BJ (cell line): ENCODE results near the gene COPS9. TPM values are rescaled to one million over a fixed set of nuclear protein-coding genes. Genes with fewer than 3 reads are reported as not detected.

ENCODE experiments used
- CTCF ChIA-PET: fragments of 350-600 bp; formaldehyde crosslinking; extraction: SDS; loops from one replicate; lab custom pipeline; 2021; ENCODE audit warnings: antibody characterized with exemption, inconsistent platforms; lab: Yijun Ruan, JAX
- POLR2A ChIA-PET: fragments of 300-600 bp; sonication (Branson Sonifier 250); formaldehyde crosslinking; extraction: SDS; loops from one replicate; lab custom pipeline; 2021; ENCODE audit warnings: antibody characterized with exemption; lab: Charles Lee
- DNase-seq: peaks from one replicate; pipeline ENCODE4 v3.0.0-alpha.2; 2011; ENCODE audit warnings: low read depth
- H3K27me3 ChIP-seq: 2 replicates; pipeline ENCODE4 v1.6.0; 2011; ENCODE audit warnings: low read length; ENCODE audit not compliant: control insufficient read depth, insufficient read depth
- H3K36me3 ChIP-seq: 2 replicates; pipeline ENCODE4 v1.5.1; 2011; ENCODE audit warnings: low read length; ENCODE audit not compliant: control insufficient read depth, insufficient read depth
- H3K4me3 ChIP-seq: 2 replicates; pipeline ENCODE4 v1.5.1; 2011; ENCODE audit warnings: low read depth, mild to moderate bottlenecking, control low read depth, low read length
- polyA plus RNA-seq: library from polyadenylated mRNA; depleted of rRNA; stranded (reverse); fragments of >200 nt; gene quantifications from 2 replicates; pipeline ENCODE4 v1.2.3, GENCODE V29; 2011
- TF ChIP-seq, protein P1 (sequence below): IDR thresholded peaks from 2 replicates; pipeline ENCODE4 v1.5.1; 2011; ENCODE audit warnings: low read depth, mild to moderate bottlenecking, control low read depth, inconsistent platforms, low read length, moderate library complexity; ENCODE audit not compliant: insufficient read depth

Gene COPS9
- polyA plus RNA-seq, 1 experiment = 334 TPM

- Histone ChIP-seq H3K36me3 (no peaks in the 10 kb centered on the region), H3K27me3 (no peaks in the 10 kb centered on the region), H3K4me3 (no peak overlapping the region)
- CTCF ChIA-PET = no interaction called here
- TF ChIP-seq, protein P1, sequence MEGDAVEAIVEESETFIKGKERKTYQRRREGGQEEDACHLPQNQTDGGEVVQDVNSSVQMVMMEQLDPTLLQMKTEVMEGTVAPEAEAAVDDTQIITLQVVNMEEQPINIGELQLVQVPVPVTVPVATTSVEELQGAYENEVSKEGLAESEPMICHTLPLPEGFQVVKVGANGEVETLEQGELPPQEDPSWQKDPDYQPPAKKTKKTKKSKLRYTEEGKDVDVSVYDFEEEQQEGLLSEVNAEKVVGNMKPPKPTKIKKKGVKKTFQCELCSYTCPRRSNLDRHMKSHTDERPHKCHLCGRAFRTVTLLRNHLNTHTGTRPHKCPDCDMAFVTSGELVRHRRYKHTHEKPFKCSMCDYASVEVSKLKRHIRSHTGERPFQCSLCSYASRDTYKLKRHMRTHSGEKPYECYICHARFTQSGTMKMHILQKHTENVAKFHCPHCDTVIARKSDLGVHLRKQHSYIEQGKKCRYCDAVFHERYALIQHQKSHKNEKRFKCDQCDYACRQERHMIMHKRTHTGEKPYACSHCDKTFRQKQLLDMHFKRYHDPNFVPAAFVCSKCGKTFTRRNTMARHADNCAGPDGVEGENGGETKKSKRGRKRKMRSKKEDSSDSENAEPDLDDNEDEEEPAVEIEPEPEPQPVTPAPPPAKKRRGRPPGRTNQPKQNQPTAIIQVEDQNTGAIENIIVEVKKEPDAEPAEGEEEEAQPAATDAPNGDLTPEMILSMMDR = no peak
- POLR2A ChIA-PET = no interaction called here
- DNase-seq = no peak
Observed at GRCh38 chr2:240163844-240164574, 27.9 kb upstream of the COPS9 start.

DNA sequence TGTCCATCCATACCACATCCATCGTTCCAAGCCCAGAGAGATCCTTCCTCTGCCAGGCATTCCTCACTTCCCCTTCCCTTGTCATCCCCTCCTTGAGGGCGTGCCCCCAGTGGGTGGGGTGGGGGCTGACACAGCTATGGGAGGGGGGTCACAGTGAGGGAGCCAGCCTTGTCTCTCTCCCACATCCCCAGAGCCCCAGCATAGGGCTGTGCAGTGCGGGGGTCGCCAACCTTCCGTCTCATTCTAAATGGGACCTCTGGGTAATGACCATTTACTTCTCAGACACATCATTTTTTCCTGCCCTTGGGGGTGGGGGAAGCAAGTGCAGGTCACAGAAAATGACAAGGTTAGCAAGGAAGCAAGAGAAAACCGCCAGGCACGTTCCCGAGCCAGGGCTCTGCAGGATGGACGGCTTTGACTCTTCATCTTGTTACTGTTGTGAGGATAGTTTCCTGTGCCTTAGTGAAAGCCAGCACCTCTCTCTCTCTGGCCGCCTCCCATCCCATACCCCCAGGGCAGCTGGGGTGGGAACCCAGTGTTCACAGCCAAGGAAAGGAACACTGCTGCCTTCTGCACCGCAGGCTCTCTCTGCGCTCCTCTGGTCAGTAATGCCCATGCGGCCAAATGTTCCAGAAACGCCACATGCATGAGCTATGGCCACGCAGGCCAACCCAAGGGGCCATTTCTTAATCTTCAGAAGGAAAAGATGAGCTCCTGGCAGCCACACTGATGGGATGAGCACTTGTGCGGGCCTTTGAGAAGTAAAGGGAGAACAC is 27.0 kb upstream of the COPS9 start:
- H3K36me3 ChIP-seq = no peaks in the 10 kb centered on the region
- TF ChIP-seq, protein P1 = no peak
- H3K4me3 ChIP-seq = no peak overlapping the region
- ChIA-PET CTCF (no interaction called here), POLR2A (no interaction called here)
- DNase-seq = no peak
- H3K27me3 ChIP-seq = no peaks in the 10 kb centered on the region

DNA sequence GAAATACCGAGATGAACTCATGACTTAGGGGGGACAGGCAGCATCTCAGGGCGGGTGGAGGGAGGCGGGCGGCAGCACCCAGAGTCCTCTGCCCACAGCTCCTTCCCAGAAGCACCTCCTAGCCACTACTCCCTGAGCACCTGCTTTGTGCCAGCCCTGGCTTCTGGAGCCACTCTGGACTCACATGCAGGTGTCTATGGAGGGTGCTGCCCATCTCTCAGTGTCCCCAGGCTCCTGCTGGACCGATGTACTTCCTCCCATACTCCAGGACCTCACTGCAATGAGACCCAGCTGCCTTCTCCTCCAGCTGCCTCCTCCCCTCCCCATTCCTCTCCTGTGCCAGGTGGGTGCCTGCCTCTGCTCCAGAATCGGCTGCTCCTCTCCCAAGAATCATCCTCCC is 26.4 kb upstream of the COPS9 start:
- POLR2A ChIA-PET = no interaction called here
- DNase-seq = no peak
- CTCF ChIA-PET = no interaction called here
- no peaks in the 10 kb centered on the region for H3K36me3 ChIP-seq
- H3K4me3 ChIP-seq = no peak overlapping the region
- H3K27me3 ChIP-seq = no peaks in the 10 kb centered on the region
- TF ChIP-seq, protein P1 = no peak

DNA sequence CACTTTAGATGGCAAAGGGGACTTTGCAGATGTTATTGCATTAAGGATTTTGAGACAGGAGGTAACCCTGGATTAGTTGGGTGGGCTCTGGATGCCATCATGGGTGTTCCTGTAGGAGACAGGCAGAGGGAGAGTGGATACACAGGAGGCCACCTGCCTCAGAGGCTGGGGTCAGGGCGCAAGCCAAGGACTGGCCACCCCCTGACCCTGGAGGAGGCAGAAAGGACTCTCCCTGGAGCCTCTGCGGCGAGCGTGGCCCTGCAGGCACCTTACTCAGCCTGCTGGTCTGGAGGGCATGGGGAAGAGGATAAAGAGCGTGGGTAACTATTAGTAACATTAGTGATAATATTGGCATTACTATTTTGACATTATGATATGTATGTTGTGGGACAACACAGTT is 25.9 kb upstream of the COPS9 start:
- POLR2A ChIA-PET = no interaction called here
- Histone ChIP-seq H3K4me3 (no peak overlapping the region), H3K36me3 (no peaks in the 10 kb centered on the region), H3K27me3 (no peaks in the 10 kb centered on the region)
- DNase-seq = no peak
- TF ChIP-seq, protein P1 = no peak
- CTCF ChIA-PET = no interaction called here

GRCh38 chr2:240161087-240161750 is 25.1 kb upstream of the COPS9 start:
- Histone ChIP-seq H3K4me3 (no peak overlapping the region), H3K27me3 (no peaks in the 10 kb centered on the region), H3K36me3 (no peaks in the 10 kb centered on the region)
- ChIA-PET CTCF (no interaction called here), POLR2A (no interaction called here)
- DNase-seq = no peak
- TF ChIP-seq, protein P1 = no peak
